Stimulated activated CD4-positive, alpha-beta T cell treated with anti-CD3 and anti-CD28 coated beads, Interleukin-15, amount 100 ng/mL, for 48 hours (primary cell): ENCODE data around the gene KCNK7.

Experiments used
- DNase-seq, 2 donors: peaks; one replicate each; pipeline ENCODE4 v3.0.0-alpha.2; 2020; ENCODE audit warnings: low read depth in 2 of 2

KCNK7 gene

DNA sequence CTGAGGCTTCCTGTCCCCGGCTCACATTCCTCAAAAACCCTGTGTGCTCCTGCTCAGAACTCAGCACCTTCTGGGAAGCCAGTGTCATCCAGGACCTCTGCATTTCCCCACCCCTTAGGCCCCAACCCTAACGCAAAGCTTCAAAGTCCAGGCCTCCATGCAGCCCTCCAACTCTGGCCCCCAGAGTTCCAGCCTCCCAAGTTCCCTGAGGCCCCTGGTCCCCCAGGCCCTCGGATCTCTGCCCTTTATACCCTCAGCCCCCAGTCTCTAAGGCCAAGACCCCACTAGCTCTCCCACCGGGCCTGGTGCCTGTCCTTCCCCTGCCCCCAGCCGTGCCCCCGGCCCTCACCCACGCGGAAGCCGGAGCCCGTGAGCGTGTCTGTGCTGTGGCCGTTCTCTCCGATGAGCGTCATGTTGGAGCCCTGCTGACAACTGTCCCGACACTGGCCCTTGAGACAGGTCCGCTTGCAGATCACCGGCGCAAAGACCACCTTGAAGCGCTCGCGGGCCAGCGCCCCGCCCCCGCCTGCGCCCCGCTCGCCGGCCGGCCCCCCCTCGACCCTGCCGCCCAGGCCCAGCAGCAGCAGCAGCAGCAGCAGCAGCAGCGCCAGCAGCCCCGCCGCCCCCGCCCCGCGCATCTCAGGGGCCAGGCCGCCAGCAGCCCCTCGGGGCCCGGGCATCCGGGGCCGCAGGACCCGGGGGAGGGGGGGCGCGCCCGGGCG lies 38.2 kb downstream of the KCNK7 start:
- no peak for DNase-seq

DNA sequence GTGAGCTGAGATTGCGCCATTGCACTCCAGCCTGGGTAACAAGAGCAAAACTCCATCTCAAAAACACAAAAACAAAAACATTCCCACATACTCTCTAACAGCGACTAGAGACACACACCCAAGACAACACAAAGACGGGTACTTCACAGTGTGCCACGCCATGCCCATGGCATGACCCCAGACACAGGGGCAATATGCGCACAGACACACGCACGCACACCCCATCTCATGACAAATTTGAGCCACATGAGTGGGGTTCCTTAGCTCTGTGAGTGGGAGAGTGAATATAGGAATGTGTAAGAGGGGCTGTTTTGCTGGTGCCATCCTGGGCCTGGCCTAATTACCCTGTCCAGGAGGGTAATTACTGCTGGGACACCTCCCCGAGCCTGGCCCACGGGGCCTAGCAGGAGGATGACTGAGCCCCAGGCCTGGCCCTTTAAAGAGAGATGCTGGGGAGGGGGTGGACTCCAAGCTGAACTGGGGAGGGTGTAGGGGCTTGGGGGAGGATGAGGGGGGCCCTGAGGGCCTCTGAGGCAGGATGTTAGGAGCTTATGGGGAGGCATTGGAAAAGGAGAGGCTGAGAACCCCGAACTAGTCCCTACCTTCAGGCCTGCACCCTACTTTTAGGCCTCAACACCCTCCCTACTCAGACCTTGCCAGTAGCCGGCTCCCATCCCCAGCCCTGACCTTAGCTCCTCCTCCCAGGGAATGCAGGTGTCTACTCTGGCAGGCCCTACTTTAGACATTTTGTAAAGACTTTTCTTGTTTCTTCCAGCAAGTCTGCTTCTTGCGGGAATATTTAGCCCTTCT lies 38.9 kb downstream of the KCNK7 start:
- no peak for DNase-seq

GRCh38 chr11:65555693-65556231 lies 39.8 kb downstream of the KCNK7 start:
- no peak for DNase-seq

- no peak for DNase-seq
These were observed 40.7 kb downstream of the KCNK7 start for GRCh38 chr11:65554842-65555430.

DNA sequence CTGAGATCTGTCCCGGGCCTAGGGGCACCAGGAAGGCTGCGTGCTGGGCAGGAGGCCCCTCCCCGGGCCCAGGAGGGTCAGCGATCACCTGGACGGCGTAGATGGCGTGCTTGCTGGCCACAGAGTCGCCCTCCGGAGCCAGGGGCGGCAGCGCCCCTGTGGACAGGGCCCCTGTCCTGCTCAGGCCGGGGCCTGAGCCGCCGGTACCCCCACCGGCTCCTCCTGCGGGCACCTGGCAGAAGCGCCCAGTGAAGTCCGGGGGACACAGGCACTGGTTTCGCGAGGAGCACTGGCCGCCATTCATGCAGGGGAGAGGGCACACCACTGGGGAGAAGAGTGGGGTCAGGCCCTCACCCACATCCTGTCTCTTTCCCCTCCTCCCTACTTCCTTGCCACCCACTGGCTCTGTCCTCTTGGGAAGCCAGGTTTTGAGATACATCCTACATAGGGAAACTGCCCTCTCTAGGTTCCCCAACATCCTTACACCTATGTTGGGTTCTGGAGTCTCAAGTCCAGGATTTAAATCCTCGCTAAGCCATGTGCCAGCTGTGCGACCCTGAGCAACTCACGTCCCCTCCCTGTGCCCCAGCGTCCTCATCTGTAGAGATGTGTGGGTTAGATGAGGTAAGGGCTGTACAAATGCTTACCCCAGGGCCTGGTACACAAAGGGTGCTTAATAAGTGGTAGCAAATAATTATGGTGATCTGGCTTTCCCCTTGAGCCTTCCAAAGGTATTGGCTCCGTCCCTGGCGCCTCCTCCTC lies 41.4 kb downstream of the KCNK7 start:
- DNase-seq, result no peak

- DNase-seq, result peak in 1 of 2 donors; percentile 71
These were observed 42.1 kb downstream of the KCNK7 start for GRCh38 chr11:65553301-65554001.

DNA sequence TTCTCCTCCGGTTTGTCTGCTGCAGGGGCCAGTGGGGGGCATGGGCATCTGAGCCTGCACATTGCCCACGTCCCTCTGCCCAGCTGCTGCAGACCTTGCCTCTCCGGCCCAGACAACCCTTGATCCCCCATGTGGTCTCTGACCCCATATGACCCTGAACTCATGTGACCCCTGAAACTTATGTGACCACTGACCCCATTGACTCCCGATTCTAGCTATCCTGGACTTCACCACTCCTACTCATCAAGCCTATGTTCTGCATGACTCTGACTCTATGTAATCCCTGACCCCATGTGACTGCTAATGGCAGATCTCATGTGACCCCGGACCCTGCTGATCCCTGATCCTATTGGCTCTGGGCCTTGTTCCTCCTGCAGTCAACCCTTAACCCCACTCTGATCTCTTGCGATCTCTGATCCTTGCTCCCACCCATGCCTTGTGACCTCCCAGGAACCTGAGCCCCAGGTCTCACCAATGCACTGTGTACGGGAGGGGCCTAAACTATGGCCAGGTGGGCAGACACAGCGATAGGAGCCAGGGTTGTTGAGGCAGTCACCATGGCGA lies 43.1 kb downstream of the KCNK7 start:
- DNase-seq, result no peak

- peak in 1 of 2 donors; percentile 64 for DNase-seq
These were observed 43.8 kb downstream of the KCNK7 start for GRCh38 chr11:65551572-65552387.

- no peak for DNase-seq
These were observed 46.5 kb downstream of the KCNK7 start for GRCh38 chr11:65549096-65549495.

DNA sequence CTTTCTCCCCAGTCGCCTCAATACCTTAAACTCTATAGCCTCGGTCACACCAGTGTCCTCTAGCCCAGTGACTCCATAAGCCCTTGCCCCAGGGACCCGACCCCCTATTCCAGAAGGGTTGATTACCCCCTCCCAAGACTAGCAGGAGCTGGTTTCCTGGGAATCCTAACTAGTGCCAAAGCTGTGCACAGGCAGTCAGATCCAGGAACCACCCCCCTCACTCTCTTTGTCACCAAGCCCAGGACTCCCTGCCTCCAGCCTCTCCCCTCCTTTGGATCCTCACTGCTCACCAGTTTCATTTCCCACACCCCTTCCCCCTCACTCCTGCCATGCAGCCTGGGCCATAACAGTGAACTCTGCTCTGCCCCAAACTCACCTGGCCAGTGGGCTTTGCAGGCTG lies 47.2 kb downstream of the KCNK7 start:
- no peak for DNase-seq

- DNase-seq, result no peak
These were observed 48.0 kb downstream of the KCNK7 start for GRCh38 chr11:65547446-65548125.

DNA sequence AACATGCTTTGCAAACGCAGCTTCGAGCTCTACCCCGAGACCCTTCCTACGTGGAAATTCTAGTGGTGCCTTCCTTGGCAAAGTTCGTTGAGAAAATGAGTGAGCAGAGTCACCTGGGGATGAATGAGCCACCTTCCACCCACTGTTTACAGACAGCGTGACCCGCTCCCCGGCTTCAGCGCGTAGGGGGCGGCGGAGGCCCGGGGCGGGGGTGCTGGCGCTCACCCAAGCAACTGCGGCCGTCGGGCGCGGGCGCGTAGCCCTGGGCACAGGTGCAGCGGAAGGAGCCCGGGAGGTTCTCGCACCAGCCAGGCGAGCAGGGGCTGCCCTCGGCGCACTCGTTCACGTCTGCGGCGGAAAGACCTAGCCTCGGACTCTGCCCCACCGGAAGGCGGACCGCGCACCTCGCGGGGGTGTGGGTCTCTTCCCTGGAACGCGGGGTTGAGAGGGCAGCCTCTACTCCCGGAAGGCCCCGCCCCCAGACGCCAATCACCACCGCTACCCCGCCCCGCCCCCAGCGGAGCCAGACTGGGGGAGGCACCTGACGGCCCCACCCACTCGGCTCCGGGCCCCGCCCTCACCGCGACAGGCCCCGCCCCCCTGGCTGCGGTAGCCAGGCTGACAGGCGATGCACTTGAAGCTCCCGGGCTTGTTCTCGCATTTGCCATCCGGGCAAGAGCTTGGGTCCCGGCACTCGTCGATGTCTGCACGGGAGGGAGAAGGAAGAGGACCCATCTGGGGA lies 49.2 kb downstream of the KCNK7 start:
- DNase-seq, result peak; percentile 95 to 99

DNA sequence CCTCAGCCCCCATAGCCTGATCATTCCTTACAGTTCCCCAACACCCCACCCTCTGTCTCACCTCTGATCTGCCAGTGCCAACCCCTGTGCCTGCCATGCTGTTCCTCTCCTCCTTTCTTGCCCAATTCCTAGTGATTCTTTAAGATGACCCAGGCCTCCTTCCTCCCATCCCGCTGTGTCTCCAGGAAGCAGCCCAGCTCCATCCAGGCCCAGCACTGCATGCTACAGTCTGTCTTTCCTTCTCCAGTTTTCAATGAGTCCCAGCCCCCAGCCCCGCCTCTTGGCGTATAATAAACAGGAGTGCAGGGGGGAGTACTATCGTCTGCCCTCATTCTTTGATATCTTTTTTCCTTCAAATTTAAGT lies 49.8 kb downstream of the KCNK7 start:
- DNase-seq, result no peak
